IMR-90 (cell line): ENCODE data around the gene HACE1. TPM values are rescaled to one million over a fixed set of nuclear protein-coding genes. Genes with fewer than 3 reads are reported as not detected.
A peak's percentile ranks its signal among the peaks of the same experiment; 100 is the strongest.

Experiments used
- ATAC-seq: fragments of 200-7000 bp; cut with Tn5 transposase; 2 replicates; pipeline ENCODE4 v1.9.1; 2020; ENCODE audit warnings: low read depth, mild to moderate bottlenecking, moderate library complexity
- BruUV-seq: library from RNA; stranded (reverse); fragments of 400-500 nt; replicated peaks from 2 replicates; lab custom pipeline; 2021; lab: Mats Ljungman, UMichigan
- CTCF ChIA-PET: fragments of 300-600 bp; formaldehyde crosslinking; extraction: SDS; loops from one replicate; lab custom pipeline; 2021; ENCODE audit warnings: antibody characterized with exemption; lab: Yijun Ruan, JAX
- POLR2A ChIA-PET: fragments of 300-600 bp; sonication (Branson Sonifier 250); formaldehyde crosslinking; loops from one replicate; lab custom pipeline; 2022; ENCODE audit warnings: antibody characterized with exemption; ENCODE audit not compliant: unreplicated experiment; lab: Charles Lee
- DNase-seq: peaks from one replicate; pipeline ENCODE4 v3.0.0; 2013
- H2AFZ ChIP-seq: replicated peaks from 2 replicates; pipeline ENCODE3; 2013; ENCODE audit warnings: low read length, mild to moderate bottlenecking; ENCODE audit not compliant: poor library complexity
- H2AK5ac ChIP-seq: 2 replicates; pipeline ENCODE4 v1.6.1; 2013; ENCODE audit warnings: low read depth, low read length, inconsistent platforms
- H2AK9ac ChIP-seq: replicated peaks from 2 replicates; pipeline ENCODE3; 2013; ENCODE audit warnings: mild to moderate bottlenecking, low read depth, low read length, moderate library complexity; ENCODE audit not compliant: poor library complexity
- H2BK120ac ChIP-seq: 2 replicates; pipeline ENCODE4 v1.6.1; 2013; ENCODE audit warnings: low read depth, low read length, inconsistent platforms
- H2BK15ac ChIP-seq: 3 replicates; pipeline ENCODE4 v1.6.1; 2013; ENCODE audit warnings: low read depth, low read length, inconsistent platforms
- H2BK20ac ChIP-seq: 2 replicates; pipeline ENCODE4 v1.6.1; 2013; ENCODE audit warnings: low read depth, mild to moderate bottlenecking, inconsistent platforms, low read length, moderate library complexity
- H2BK5ac ChIP-seq: 2 replicates; pipeline ENCODE4 v1.6.1; 2013; ENCODE audit warnings: mild to moderate bottlenecking, low read depth, low read length, inconsistent platforms; ENCODE audit not compliant: poor library complexity, severe bottlenecking
- H3K14ac ChIP-seq: replicated peaks from 2 replicates; pipeline ENCODE4 v1.6.1; 2013; ENCODE audit warnings: low read depth, low read length, inconsistent platforms
- H3K18ac ChIP-seq: 2 replicates; pipeline ENCODE4 v1.6.1; 2013; ENCODE audit warnings: low read depth, low read length, control low read depth
- H3K23ac ChIP-seq: 2 replicates; pipeline ENCODE4 v1.6.1; 2013; ENCODE audit warnings: low read depth, low read length, inconsistent platforms
- H3K27ac ChIP-seq: 2 replicates; pipeline ENCODE4 v1.5.1; 2013; ENCODE audit warnings: mild to moderate bottlenecking, control low read depth, low read length; ENCODE audit not compliant: insufficient read depth
- H3K27me3 ChIP-seq: 2 replicates; pipeline ENCODE4 v1.6.1; 2013; ENCODE audit warnings: low read length; ENCODE audit not compliant: control insufficient read depth, insufficient read depth
- H3K36me3 ChIP-seq: 2 replicates; pipeline ENCODE4 v1.6.1; 2013; ENCODE audit warnings: low read length, mixed read lengths; ENCODE audit not compliant: control insufficient read depth, insufficient read depth
- H3K4ac ChIP-seq: 2 replicates; pipeline ENCODE4 v1.6.1; 2013; ENCODE audit warnings: low read depth, low read length, inconsistent platforms
- H3K4me1 ChIP-seq: 2 replicates; pipeline ENCODE4 v1.6.1; 2013; ENCODE audit warnings: low read length, mixed read lengths; ENCODE audit not compliant: control insufficient read depth, insufficient read depth
- H3K4me2 ChIP-seq: 2 replicates; pipeline ENCODE4 v1.6.1; 2013; ENCODE audit warnings: low read depth, mild to moderate bottlenecking, control low read depth, low read length, moderate library complexity
- H3K4me3 ChIP-seq: 2 replicates; pipeline ENCODE4 v1.5.1; 2013; ENCODE audit warnings: low read depth, mild to moderate bottlenecking, control low read depth, low read length, moderate library complexity; ENCODE audit not compliant: insufficient read depth
- H3K56ac ChIP-seq: 2 replicates; pipeline ENCODE4 v1.6.1; 2013; ENCODE audit warnings: low read length, inconsistent platforms; ENCODE audit not compliant: insufficient read depth; ENCODE audit errors: extremely low read depth
- H3K79me1 ChIP-seq, 2 experiments: 2 replicates each; pipeline ENCODE4 v1.6.1; 2013; ENCODE audit warnings: low read length in 2 of 2, inconsistent platforms in 1 of 2, low read depth in 1 of 2
- H3K9ac ChIP-seq: 2 replicates; pipeline ENCODE4 v1.6.1; 2013; ENCODE audit warnings: low read depth, low read length, control low read depth
- H3K9me1 ChIP-seq: 2 replicates; pipeline ENCODE4 v1.6.1; 2013; ENCODE audit warnings: low read length, inconsistent platforms; ENCODE audit not compliant: insufficient read depth
- H3K9me3 ChIP-seq: 2 replicates; pipeline ENCODE4 v1.6.1; 2013; ENCODE audit warnings: low read length; ENCODE audit not compliant: control insufficient read depth, insufficient read depth
- H4K20me1 ChIP-seq: 2 replicates; pipeline ENCODE4 v1.6.1; 2013; ENCODE audit warnings: low read length, inconsistent platforms; ENCODE audit not compliant: insufficient read depth
- H4K5ac ChIP-seq: 2 replicates; pipeline ENCODE4 v1.6.1; 2013; ENCODE audit warnings: mild to moderate bottlenecking, low read depth, low read length, control low read depth
- H4K8ac ChIP-seq, 2 experiments: 2 replicates each; pipeline ENCODE4 v1.6.1; 2013; ENCODE audit warnings: low read depth in 2 of 2, low read length in 2 of 2, control low read depth in 1 of 2, inconsistent platforms in 1 of 2
- H4K91ac ChIP-seq: 2 replicates; pipeline ENCODE4 v1.6.1; 2013; ENCODE audit warnings: low read depth, low read length, inconsistent platforms; ENCODE audit not compliant: insufficient read depth
- FOS ChIP-seq: fragments of 150-350 bp; IDR thresholded peaks from 2 replicates; pipeline ENCODE4 v1.6.1; 2016; ENCODE audit warnings: low read depth, low read length
- MAFK ChIP-seq: IDR thresholded peaks from 2 replicates; pipeline ENCODE4 v1.6.1; 2012; ENCODE audit warnings: low read depth, low read length, improper control_type of control experiment
- POLR2A ChIP-seq: IDR thresholded peaks from 2 replicates; pipeline ENCODE4 v1.6.1; 2012; ENCODE audit warnings: mild to moderate bottlenecking, low read depth, low read length
- RAD21 ChIP-seq: IDR thresholded peaks from 2 replicates; pipeline ENCODE4 v1.6.1; 2012; ENCODE audit warnings: low read length, improper control_type of control experiment
- SMC3 ChIP-seq: fragments of 150-350 bp; IDR thresholded peaks from 2 replicates; pipeline ENCODE4 v1.6.1; 2016; ENCODE audit warnings: low read depth, mild to moderate bottlenecking, antibody characterized with exemption, low read length, moderate library complexity
- WGBS, 2 experiments: methylation state at CpG; one replicate each; pipeline versions ENCODE4 v1.1.5 to v1.1.7; 2013; ENCODE audit warnings: missing lambda C conversion rate in 2 of 2; ENCODE audit not compliant: insufficient read length in 1 of 2; ENCODE audit errors: extremely low coverage in 2 of 2; 5-methylcytosine and 5-hydroxymethylcytosine counted together
- dilution Hi-C: fragments of 300-500 bp; cut with HindIII; formaldehyde crosslinking; loops from one replicate; pipeline ENCODE4 v1.14.3; 2018; ENCODE audit warnings: low sequenced_read_pairs; ENCODE audit not compliant: unreplicated experiment
- in situ Hi-C: fragments of 300-500 bp; cut with MboI; formaldehyde crosslinking; loops from 3 replicates; pipeline ENCODE4 v1.14.3; 2019; ENCODE audit warnings: low sequenced_read_pairs, inconsistent platforms, mixed read lengths
- intact Hi-C: fragments of 100-400 bp; cut with micrococcal nuclease; formaldehyde crosslinking; loops from 2 replicates; pipeline ENCODE4 v1.10.0; 2022
- polyA plus RNA-seq, 3 experiments: library from polyadenylated mRNA; depleted of rRNA; stranded (reverse); fragments of >200 nt; gene quantifications; 2 replicates each; pipeline ENCODE4 v1.2.3, GENCODE V29; 2012; ENCODE audit warnings: low replicate concordance in 1 of 3
- total RNA-seq: library from RNA; depleted of rRNA; stranded (reverse); fragments of >200 nt; gene quantifications from 2 replicates; pipeline ENCODE4 v1.2.3, GENCODE V29; 2012
- TF ChIP-seq, protein P1 (sequence below): conservative IDR thresholded peaks from 2 replicates; pipeline ENCODE4 v1.5.1; 2012; ENCODE audit warnings: mild to moderate bottlenecking, low read depth, low read length, improper control_type of control experiment

HACE1 gene
- total and polyA plus RNA-seq, 2 of the 4 experiments (the other 2 are of a cell fraction), result 5.4 to 10.8 TPM

DNA sequence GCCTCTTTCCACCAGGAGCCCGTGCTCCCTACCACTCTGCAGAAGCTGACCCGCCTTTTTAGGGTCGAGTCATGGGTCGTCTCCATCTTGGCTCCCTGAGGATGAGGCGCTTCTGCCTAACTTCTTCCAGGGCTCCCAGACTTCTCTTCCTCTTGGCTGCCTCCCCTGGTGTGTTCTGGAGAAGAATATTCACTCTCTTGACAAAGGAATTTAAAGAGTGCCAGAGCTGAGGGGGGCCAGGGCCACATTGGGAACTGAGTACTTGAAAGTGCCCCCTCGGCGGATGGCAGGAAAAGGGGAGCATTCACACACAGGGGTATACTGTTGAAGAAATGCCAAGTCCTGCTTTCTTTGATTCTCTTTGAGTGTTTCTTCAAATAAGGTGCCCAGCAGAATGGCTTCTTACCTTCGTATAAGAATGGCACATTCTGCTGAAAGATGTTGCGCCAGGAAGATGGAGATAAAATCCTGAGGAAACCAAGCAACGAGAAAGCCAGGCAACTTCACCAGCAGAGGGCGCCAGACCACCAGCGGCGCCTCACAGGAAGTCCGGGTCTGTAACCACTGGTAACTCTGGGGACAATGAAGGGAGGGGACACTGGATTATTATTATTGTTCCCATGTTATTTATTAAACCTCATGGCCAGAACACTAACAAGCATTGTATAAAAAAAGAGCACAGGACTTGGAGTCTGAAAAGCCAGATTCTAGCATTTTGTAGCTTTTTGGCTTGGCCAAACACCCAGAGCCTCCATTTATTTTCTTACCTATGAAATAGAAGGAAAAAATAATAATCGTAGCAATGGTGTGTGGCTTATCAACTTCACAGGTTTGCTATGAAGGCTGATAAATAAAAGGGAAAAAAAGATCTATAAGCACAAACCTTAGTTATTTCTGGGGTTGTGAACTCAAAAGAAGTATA, 176.7 kb downstream of the HACE1 start:
- CTCF ChIA-PET, result interaction anchor here (0.9 kb wide), 3 partner anchors 17 to 149 kb away, joined by 3 to 4 read pairs (median 3); no protein-coding TSS in a partner anchor
- H2BK5ac ChIP-seq, result no peak overlapping the region
- H4K8ac ChIP-seq, result no peak overlapping the region
- no peak overlapping the region for H2AK9ac ChIP-seq
- no peak overlapping the region for H3K4me3 ChIP-seq
- H3K4ac ChIP-seq, result no peak overlapping the region
- DNase-seq (peak; percentile 59), ATAC-seq (peak; percentile 72)
- H3K36me3 ChIP-seq, result no peaks in the 10 kb centered on the region
- H3K9me3 ChIP-seq, result no peaks in the 10 kb centered on the region
- intact Hi-C loops, result loop anchor here (1.0 to 5.0 kb wide), 2 partner anchors 88 to 394 kb away; no protein-coding TSS in a partner anchor
- no peaks in the 10 kb centered on the region for H3K79me1 ChIP-seq
- no peak overlapping the region for H3K18ac ChIP-seq
- no peak overlapping the region for H4K5ac ChIP-seq
- H3K56ac ChIP-seq, result no peak overlapping the region
- BruUV-seq, result no TSS peak
- H4K20me1 ChIP-seq, result no peaks in the 10 kb centered on the region
- no peak overlapping the region for H3K9ac ChIP-seq
- no peak overlapping the region for H3K4me2 ChIP-seq
- in situ Hi-C loops, result loop anchor here (10.0 kb wide), 1 partner anchor 392 kb away; no protein-coding TSS in a partner anchor
- H3K27me3 ChIP-seq, result no peaks in the 10 kb centered on the region
- no peak for TF ChIP-seq MAFK
- TF ChIP-seq, protein P1, sequence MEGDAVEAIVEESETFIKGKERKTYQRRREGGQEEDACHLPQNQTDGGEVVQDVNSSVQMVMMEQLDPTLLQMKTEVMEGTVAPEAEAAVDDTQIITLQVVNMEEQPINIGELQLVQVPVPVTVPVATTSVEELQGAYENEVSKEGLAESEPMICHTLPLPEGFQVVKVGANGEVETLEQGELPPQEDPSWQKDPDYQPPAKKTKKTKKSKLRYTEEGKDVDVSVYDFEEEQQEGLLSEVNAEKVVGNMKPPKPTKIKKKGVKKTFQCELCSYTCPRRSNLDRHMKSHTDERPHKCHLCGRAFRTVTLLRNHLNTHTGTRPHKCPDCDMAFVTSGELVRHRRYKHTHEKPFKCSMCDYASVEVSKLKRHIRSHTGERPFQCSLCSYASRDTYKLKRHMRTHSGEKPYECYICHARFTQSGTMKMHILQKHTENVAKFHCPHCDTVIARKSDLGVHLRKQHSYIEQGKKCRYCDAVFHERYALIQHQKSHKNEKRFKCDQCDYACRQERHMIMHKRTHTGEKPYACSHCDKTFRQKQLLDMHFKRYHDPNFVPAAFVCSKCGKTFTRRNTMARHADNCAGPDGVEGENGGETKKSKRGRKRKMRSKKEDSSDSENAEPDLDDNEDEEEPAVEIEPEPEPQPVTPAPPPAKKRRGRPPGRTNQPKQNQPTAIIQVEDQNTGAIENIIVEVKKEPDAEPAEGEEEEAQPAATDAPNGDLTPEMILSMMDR, result peak; percentile 88
- peak; percentile 93 for TF ChIP-seq SMC3
- no peak for TF ChIP-seq FOS
- TF ChIP-seq RAD21, result peak; percentile 81
- no peak for TF ChIP-seq POLR2A
- no peak overlapping the region for H2BK120ac ChIP-seq
- H3K4me1 ChIP-seq, result peaks cover under 1% of the 10 kb centered on the region; the same call in 1 of the 2 replicates
- no peak overlapping the region for H2BK15ac ChIP-seq
- no peak overlapping the region for H4K91ac ChIP-seq
- no peak overlapping the region for H2BK20ac ChIP-seq
- dilution Hi-C loops, result no loop called here
- WGBS, 2 experiments, result 38% methylated on average over 3 of the region's 15 CpGs; no CpG with 5 or more reads in 1 of the 2 experiments
- H3K27ac ChIP-seq, result no peak overlapping the region
- H3K14ac ChIP-seq, result no peak overlapping the region
- H3K23ac ChIP-seq, result no peak overlapping the region
- no peak overlapping the region for H2AK5ac ChIP-seq
- POLR2A ChIA-PET, result interaction anchor here (0.5 kb wide), 1 partner anchor 91 kb away, joined by 7 read pairs; no protein-coding TSS in a partner anchor
- peak overlapping the region; percentile 33 for H2AFZ ChIP-seq
- no peaks in the 10 kb centered on the region for H3K9me1 ChIP-seq
